ENCODE measurements around the gene KLHL29.

DNA sequence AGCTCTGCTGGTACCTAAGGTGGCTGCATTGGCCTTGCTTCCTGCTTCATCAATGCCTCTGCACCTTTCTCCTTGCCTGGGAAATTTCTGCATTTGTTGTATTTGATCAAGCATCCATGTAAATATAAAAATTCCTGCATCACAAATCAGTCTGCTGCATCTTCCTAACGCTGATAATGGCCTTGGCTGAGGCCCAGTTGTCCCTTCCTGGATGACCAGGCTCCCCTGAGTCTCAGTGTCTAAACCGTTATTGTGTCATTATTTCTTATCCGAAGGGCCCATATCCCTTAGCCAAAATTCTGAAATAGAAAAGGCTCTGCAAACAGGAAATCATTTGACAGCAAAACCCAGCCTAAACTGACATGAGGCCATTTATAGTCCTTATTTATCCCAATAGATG lies 62.4 kb downstream of the KLHL29 start:
- TF ChIP-seq POLR2AphosphoS5 (IDR thresholded peaks at IDR 0.05; ENCODE audit: low read depth, low read length) (no peak), CTCF (IDR thresholded peaks at IDR 0.05) (no peak)

All from Panc1 (cell line).